Esophagus muscularis mucosa (tissue), 4 donors: ENCODE data around the gene SGK1. TPM values are rescaled to one million over a fixed set of nuclear protein-coding genes. Genes with fewer than 3 reads are reported as not detected.
"Not testable (repeated sequence)": the region's sequence is repeated elsewhere in the genome, so short reads cannot be mapped to it uniquely, and the experiment has no call there.

ENCODE experiments used
- DNase-seq: peaks from one replicate; pipeline ENCODE4 v3.0.0-alpha.2; 2017; ENCODE audit errors: extremely low spot score
- H3K27ac ChIP-seq, 4 donors: fragments of 200-600 bp; sonication (generic); replicated peaks in 1 of 4; 1 replicate in 3 of 4; 2 replicates in 1 of 4; pipeline ENCODE4 v1.5.1; 2016 to 2019; ENCODE audit warnings: mild to moderate bottlenecking in 1 of 4
- H3K27me3 ChIP-seq, 4 donors: fragments of 200-600 bp; sonication (generic); one replicate each; pipeline versions ENCODE4 v1.5.1 to v1.6.0; 2016 to 2019
- H3K36me3 ChIP-seq, 4 donors: fragments of 200-600 bp; sonication (generic); one replicate each; pipeline ENCODE4 v1.5.1; 2016 to 2019
- H3K4me1 ChIP-seq, 4 donors: fragments of 200-600 bp; sonication (generic); one replicate each; pipeline ENCODE4 v1.5.1; 2016 to 2019
- H3K4me3 ChIP-seq, 4 donors: fragments of 200-600 bp; sonication (generic); 1 replicate in 2 of 4; 2 replicates in 2 of 4; pipeline ENCODE4 v1.5.1; 2016 to 2019; ENCODE audit warnings: mild to moderate bottlenecking in 4 of 4, moderate library complexity in 1 of 4
- H3K9me3 ChIP-seq, 4 donors: fragments of 200-600 bp; sonication (generic); 1 replicate in 3 of 4; 2 replicates in 1 of 4; pipeline ENCODE4 v1.5.1; 2016 to 2019
- EP300 ChIP-seq: sonication (generic); formaldehyde crosslinking; IDR thresholded peaks from one replicate; pipeline ENCODE4 v1.6.1; 2017; ENCODE audit warnings: antibody characterized with exemption
- POLR2A ChIP-seq: fragments of 450-650 bp; IDR thresholded peaks from one replicate; pipeline ENCODE4 v1.6.1; 2017; ENCODE audit warnings: antibody characterized with exemption, moderate library complexity, mild to moderate bottlenecking, low read depth
- POLR2AphosphoS5 ChIP-seq, 2 donors: sonication (generic); formaldehyde crosslinking; IDR thresholded peaks; one replicate each; pipeline ENCODE4 v1.6.1; 2017; ENCODE audit warnings: antibody characterized with exemption in 2 of 2
- WGBS: methylation state at CpG from one replicate; pipeline ENCODE4 v1.1.5; 2018; 5-methylcytosine and 5-hydroxymethylcytosine counted together
- intact Hi-C: fragments of 100-400 bp; cut with DNase I; formaldehyde crosslinking; loops from one replicate; pipeline ENCODE4 v1.15.1; 2023
- total RNA-seq, 4 donors: library from RNA; depleted of rRNA; stranded (reverse); fragments of >200 nt; gene quantifications; one replicate each; pipeline versions ENCODE4 v1.1.0 to v1.2.1, GENCODE V29; 2016
- TF ChIP-seq, protein P1 (sequence below), 3 experiments: fragments of 200-600 bp in 2 of 3; fragments of 450-650 bp in 1 of 3; sonication (generic) in 2 of 3; IDR thresholded peaks; one replicate each; pipeline ENCODE4 v1.5.1; 2017 to 2019; ENCODE audit warnings: antibody characterized with exemption in 3 of 3, mild to moderate bottlenecking in 2 of 3, moderate library complexity in 1 of 3

SGK1 gene
- total RNA-seq, 4 donors from 2014 or later: 30.7 to 52.8 (median 43.9) TPM

DNA sequence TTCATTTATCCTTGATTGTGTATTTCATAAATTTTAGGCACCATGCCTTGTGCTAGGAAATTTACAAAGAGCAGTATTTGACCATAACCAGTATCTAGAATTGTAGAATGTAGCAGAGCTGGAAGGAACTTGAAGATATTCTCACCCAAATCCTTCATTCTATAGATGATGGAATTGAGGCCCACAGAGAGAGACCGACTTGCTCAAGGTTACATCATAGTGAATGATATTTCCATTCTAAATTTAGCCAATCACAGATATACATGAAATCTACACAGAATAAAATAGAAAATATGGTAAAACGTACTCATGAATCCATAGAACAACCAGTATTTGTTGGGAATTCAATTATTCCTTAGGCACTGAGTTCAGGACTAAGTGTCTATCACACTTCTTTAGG, 10.9 kb upstream of the SGK1 start:
- Histone ChIP-seq H3K36me3 (no peaks in the 10 kb centered on the region), H3K9me3 (peaks cover 0 to 13% (median 4%) of the 10 kb centered on the region in 4 donors), H3K4me3 (no peak overlapping the region), H3K27me3 (no peaks in the 10 kb centered on the region), H3K4me1 (no peaks in the 10 kb centered on the region), H3K27ac (no peak overlapping the region)
- TF ChIP-seq POLR2AphosphoS5 (IDR thresholded peaks at IDR 0.05) (no peak), EP300 (no peak), POLR2A (no peak)
- TF ChIP-seq, protein P1, sequence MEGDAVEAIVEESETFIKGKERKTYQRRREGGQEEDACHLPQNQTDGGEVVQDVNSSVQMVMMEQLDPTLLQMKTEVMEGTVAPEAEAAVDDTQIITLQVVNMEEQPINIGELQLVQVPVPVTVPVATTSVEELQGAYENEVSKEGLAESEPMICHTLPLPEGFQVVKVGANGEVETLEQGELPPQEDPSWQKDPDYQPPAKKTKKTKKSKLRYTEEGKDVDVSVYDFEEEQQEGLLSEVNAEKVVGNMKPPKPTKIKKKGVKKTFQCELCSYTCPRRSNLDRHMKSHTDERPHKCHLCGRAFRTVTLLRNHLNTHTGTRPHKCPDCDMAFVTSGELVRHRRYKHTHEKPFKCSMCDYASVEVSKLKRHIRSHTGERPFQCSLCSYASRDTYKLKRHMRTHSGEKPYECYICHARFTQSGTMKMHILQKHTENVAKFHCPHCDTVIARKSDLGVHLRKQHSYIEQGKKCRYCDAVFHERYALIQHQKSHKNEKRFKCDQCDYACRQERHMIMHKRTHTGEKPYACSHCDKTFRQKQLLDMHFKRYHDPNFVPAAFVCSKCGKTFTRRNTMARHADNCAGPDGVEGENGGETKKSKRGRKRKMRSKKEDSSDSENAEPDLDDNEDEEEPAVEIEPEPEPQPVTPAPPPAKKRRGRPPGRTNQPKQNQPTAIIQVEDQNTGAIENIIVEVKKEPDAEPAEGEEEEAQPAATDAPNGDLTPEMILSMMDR (IDR thresholded peaks at IDR 0.05): no peak
- WGBS: 72% methylated on average over 2 of the region's 2 CpGs
- intact Hi-C loops: no loop called here
- DNase-seq: no peak

DNA sequence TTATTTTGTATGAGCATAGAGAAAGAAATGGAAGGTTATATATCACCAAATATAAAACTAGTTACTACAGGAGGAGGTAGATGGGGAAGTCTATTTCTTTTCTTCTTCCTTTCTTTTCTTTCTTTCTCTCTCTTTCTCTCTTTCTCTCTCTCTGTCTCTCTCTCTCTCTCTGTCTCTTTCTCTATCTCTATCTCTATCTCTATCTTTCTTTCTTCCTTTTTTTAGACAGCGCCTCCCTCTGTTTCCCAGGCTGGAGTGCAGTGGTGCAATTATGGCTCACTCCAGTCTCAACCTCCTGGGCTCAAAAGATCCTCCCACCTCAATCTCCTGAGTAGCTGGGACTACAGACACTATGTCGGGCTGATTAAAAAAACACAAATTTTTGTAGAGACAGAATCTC, 10.2 kb upstream of the SGK1 start:
- H3K27ac ChIP-seq: no peak overlapping the region
- 98% methylated on average over 2 of the region's 2 CpGs for WGBS
- H3K27me3 ChIP-seq: no peaks in the 10 kb centered on the region
- no peak overlapping the region for H3K4me3 ChIP-seq
- intact Hi-C loops: no loop called here
- H3K36me3 ChIP-seq: no peaks in the 10 kb centered on the region
- no peaks in the 10 kb centered on the region for H3K4me1 ChIP-seq
- peaks cover 0 to 13% (median 4%) of the 10 kb centered on the region in 4 donors for H3K9me3 ChIP-seq
- TF ChIP-seq POLR2A (no peak), POLR2AphosphoS5 (IDR thresholded peaks at IDR 0.05) (no peak), EP300 (no peak)
- TF ChIP-seq, protein P1 (IDR thresholded peaks at IDR 0.05): no peak
- peak; percentile 17 for DNase-seq

DNA sequence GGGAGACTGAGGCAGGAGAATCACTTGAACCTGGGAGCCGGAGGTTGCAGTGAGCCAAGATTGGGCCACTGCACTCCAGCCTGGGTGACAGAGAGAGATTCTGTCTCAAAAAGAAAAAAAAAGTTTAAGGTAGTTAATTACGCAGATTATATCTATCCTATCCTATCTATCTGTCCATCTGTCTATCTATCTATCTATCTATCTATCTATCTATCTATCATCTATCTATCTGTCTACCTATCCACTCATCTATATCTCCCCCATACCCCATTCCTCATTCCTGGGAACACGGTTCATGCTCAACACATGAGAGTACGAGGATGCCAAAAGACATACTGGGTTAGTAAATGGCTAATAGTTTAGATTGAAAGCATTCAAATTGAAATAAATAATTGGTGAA, 8.3 kb upstream of the SGK1 start:
- H3K27ac ChIP-seq, H3K36me3 ChIP-seq, H3K4me1 ChIP-seq, intact Hi-C loops, DNase-seq, H3K4me3 ChIP-seq, H3K27me3 ChIP-seq: not testable (repeated sequence)
- 98% methylated on average over 4 of the region's 4 CpGs for WGBS
- H3K9me3 ChIP-seq: peaks cover 0 to 13% (median 4%) of the 10 kb centered on the region in 4 donors

DNA sequence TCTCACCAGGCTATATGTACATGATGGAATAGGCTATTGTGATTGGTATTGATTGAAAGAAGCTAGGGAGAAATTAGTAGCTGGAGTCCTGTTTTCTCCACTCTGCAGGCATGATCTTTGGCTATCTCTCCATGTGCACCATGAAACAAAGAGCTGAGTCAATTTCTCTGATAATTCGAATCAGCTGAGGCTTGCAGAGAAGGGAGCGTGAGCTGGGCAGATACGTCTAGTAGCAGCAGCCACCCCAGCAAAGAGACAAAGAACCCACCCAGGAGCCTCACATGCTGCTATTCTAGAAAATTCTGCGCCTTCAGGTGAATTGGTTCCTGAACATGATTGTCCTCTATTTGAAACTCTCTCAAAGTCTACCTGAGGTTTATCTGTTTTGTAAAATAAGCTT, 6.9 kb upstream of the SGK1 start:
- no peak for DNase-seq
- H3K36me3 ChIP-seq: no peaks in the 10 kb centered on the region
- H3K9me3 ChIP-seq: peaks cover 0 to 13% (median 4%) of the 10 kb centered on the region in 4 donors
- 94% methylated on average over 4 of the region's 4 CpGs for WGBS
- intact Hi-C loops: no loop called here
- H3K4me1 ChIP-seq: no peaks in the 10 kb centered on the region
- no peaks in the 10 kb centered on the region for H3K27me3 ChIP-seq
- no peak overlapping the region for H3K4me3 ChIP-seq
- no peak overlapping the region for H3K27ac ChIP-seq
- TF ChIP-seq EP300 (no peak), POLR2A (no peak), POLR2AphosphoS5 (IDR thresholded peaks at IDR 0.05) (no peak)
- TF ChIP-seq, protein P1 (IDR thresholded peaks at IDR 0.05): no peak

DNA sequence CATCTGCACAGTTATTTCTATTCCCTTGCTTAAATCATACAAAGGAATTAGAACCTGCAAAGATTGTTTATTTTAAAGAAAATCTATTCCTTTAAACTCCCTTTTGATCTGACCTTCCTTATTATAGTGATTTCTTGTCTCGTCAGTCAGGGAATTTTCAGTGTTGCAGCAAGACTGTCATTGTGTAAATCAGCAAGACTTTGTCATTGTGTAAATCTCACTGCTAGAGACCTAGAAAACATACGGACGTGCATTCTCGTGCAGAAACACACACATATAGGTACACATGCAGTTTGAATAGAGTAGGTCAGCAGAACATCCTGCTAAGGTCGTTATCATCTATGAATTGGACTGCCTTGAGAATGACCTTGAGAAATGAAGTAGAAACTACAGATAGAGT, 6.2 kb upstream of the SGK1 start:
- H3K4me3 ChIP-seq: no peak overlapping the region
- DNase-seq: no peak
- H3K4me1 ChIP-seq: no peaks in the 10 kb centered on the region
- TF ChIP-seq POLR2AphosphoS5 (IDR thresholded peaks at IDR 0.05) (no peak), POLR2A (no peak), EP300 (no peak)
- TF ChIP-seq, protein P1 (IDR thresholded peaks at IDR 0.05): no peak
- WGBS: 76% methylated on average over 5 of the region's 5 CpGs
- H3K36me3 ChIP-seq: no peaks in the 10 kb centered on the region
- no peaks in the 10 kb centered on the region for H3K27me3 ChIP-seq
- intact Hi-C loops: no loop called here
- H3K9me3 ChIP-seq: peaks cover 0 to 13% (median 4%) of the 10 kb centered on the region in 4 donors
- no peak overlapping the region for H3K27ac ChIP-seq
